GM13977 (cell line): Measurements from ENCODE around the gene OR2AT4.
"Not testable (repeated sequence)": the region's sequence is repeated elsewhere in the genome, so short reads cannot be mapped to it uniquely, and the experiment has no call there.

Experiments used
- DNase-seq: peaks from one replicate; pipeline ENCODE4 v3.0.0; 2012; ENCODE audit warnings: low spot score
- CTCF ChIP-seq: IDR thresholded peaks from 2 replicates; pipeline ENCODE4 v1.5.1; 2012; ENCODE audit warnings: mild to moderate bottlenecking, control low read depth; ENCODE audit not compliant: insufficient read depth; ENCODE audit errors: extremely low read depth, missing control alignments
- in situ Hi-C: fragments of 300-500 bp; cut with MboI; formaldehyde crosslinking; loops from one replicate; pipeline ENCODE4 v1.12.0; 2022; ENCODE audit warnings: low sequenced_read_pairs, low pct_unique_long_range_greater_than_20kb, mixed read lengths, inconsistent platforms; ENCODE audit not compliant: unreplicated experiment

Gene OR2AT4

GRCh38 chr11:75126564-75126963, 29.9 kb upstream of the OR2AT4 start:
- DNase-seq, result no peak
- TF ChIP-seq CTCF, result no peak
- in situ Hi-C loops, result no loop called here

GRCh38 chr11:75118577-75118976, 21.9 kb upstream of the OR2AT4 start:
- in situ Hi-C loops, result no loop called here
- DNase-seq, result no peak
- TF ChIP-seq CTCF, result no peak

GRCh38 chr11:75114465-75114864, 17.8 kb upstream of the OR2AT4 start:
- TF ChIP-seq CTCF, result no peak
- DNase-seq, result no peak
- in situ Hi-C loops, result no loop called here

- in situ Hi-C loops, result no loop called here
- DNase-seq, result no peak
- TF ChIP-seq CTCF, result no peak
Observed at GRCh38 chr11:75113030-75113429, 16.4 kb upstream of the OR2AT4 start.

- in situ Hi-C loops, result no loop called here
- no peak for TF ChIP-seq CTCF
- DNase-seq, result no peak
Observed at GRCh38 chr11:75112200-75112599, 15.5 kb upstream of the OR2AT4 start.

GRCh38 chr11:75107187-75107586, 10.5 kb upstream of the OR2AT4 start:
- DNase-seq, result no peak
- TF ChIP-seq CTCF, result no peak
- in situ Hi-C loops, result no loop called here

- DNase-seq, in situ Hi-C loops: not testable (repeated sequence)
Observed at GRCh38 chr11:75105967-75106681, 9.4 kb upstream of the OR2AT4 start.
